ENCODE measurements around the gene ARHGAP23. TPM values are rescaled to one million over a fixed set of nuclear protein-coding genes. Genes with fewer than 3 reads are reported as not detected.

ARHGAP23 gene, protein sequence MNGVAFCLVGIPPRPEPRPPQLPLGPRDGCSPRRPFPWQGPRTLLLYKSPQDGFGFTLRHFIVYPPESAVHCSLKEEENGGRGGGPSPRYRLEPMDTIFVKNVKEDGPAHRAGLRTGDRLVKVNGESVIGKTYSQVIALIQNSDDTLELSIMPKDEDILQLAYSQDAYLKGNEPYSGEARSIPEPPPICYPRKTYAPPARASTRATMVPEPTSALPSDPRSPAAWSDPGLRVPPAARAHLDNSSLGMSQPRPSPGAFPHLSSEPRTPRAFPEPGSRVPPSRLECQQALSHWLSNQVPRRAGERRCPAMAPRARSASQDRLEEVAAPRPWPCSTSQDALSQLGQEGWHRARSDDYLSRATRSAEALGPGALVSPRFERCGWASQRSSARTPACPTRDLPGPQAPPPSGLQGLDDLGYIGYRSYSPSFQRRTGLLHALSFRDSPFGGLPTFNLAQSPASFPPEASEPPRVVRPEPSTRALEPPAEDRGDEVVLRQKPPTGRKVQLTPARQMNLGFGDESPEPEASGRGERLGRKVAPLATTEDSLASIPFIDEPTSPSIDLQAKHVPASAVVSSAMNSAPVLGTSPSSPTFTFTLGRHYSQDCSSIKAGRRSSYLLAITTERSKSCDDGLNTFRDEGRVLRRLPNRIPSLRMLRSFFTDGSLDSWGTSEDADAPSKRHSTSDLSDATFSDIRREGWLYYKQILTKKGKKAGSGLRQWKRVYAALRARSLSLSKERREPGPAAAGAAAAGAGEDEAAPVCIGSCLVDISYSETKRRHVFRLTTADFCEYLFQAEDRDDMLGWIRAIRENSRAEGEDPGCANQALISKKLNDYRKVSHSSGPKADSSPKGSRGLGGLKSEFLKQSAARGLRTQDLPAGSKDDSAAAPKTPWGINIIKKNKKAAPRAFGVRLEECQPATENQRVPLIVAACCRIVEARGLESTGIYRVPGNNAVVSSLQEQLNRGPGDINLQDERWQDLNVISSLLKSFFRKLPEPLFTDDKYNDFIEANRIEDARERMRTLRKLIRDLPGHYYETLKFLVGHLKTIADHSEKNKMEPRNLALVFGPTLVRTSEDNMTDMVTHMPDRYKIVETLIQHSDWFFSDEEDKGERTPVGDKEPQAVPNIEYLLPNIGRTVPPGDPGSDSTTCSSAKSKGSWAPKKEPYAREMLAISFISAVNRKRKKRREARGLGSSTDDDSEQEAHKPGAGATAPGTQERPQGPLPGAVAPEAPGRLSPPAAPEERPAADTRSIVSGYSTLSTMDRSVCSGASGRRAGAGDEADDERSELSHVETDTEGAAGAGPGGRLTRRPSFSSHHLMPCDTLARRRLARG (N-terminal part only)
- polyA plus RNA-seq (2013, experiment 1 of 2), result 32.5 TPM
- 31.7 TPM for polyA plus RNA-seq (2013, experiment 2 of 2)

DNA sequence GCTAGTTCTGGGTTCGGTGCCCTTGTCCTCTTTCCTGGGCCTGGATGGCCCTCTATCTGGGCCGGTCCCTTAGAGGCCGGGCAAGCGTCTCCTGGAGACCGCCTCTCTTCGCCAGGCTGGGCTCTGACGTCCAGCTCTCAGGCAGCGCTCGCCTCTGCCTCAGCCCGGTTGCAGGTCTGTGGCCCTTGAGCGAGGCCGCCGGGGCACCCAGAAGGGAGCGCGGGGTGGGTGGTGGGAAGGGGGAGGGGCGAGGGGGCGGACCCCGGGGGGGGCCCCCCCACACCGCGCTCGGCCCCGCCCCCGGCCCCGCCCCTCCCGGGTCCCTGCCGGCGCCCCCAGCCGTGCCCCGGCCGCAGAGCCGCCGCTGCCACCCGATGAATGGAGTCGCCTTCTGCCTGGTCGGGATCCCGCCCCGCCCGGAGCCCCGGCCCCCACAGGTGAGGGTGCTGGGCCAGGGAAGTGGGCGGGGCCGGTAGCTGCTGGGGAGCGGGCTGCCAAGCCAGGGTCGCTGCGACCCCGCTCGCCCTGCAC, at the start of gene ARHGAP23:
ARHGAP23 (plus strand) TSS at position 353 of the 531 bp plus-strand sequence; CDS start at position 375, 22 bp downstream.
- H3K4me2 ChIP-seq (ENCODE audit: low read length), result peak within 1 kb of the TSS; percentile 91
- no peak within 1 kb of the TSS for H4K5ac ChIP-seq (ENCODE audit: low read length)
- WGBS (ENCODE audit: extremely low coverage, insufficient coverage, low lambda C conversion rate), result no CpG with 5 or more reads among the region's 46 CpGs
- H3K18ac ChIP-seq (ENCODE audit: low read length), result peak within 1 kb of the TSS; percentile 15
- H2BK15ac ChIP-seq (replicated peaks; ENCODE audit: low read depth), result no peak within 1 kb of the TSS
- peak within 1 kb of the TSS; percentile 70 for H3K9ac ChIP-seq (ENCODE audit: low read length)
- H3K56ac ChIP-seq (ENCODE audit: low read length), result peak within 1 kb of the TSS; percentile 82
- H2BK120ac ChIP-seq (ENCODE audit: low read depth, low read length), result no peak within 1 kb of the TSS
- no peaks in the 10 kb centered on the region for H3K27me3 ChIP-seq (ENCODE audit: insufficient read depth, low read length, poor library complexity)
- H3K4me3 ChIP-seq (ENCODE audit: low read length), result peak within 1 kb of the TSS; percentile 52
- no peak within 1 kb of the TSS for H4K8ac ChIP-seq (ENCODE audit: low read depth, low read length)
- H2AK5ac ChIP-seq (ENCODE audit: low read length), result no peak within 1 kb of the TSS
- H3K4ac ChIP-seq (ENCODE audit: low read depth, low read length), result no peak within 1 kb of the TSS
- peak; percentile 51 for DNase-seq
- H2BK5ac ChIP-seq (ENCODE audit: low read length), result no peak within 1 kb of the TSS
- no peaks in the 10 kb centered on the region for H3K36me3 ChIP-seq (ENCODE audit: control insufficient read depth, insufficient read depth, low read length)
- H3K23ac ChIP-seq (ENCODE audit: low read length), result peak within 1 kb of the TSS; percentile 49
- H3K79me1 ChIP-seq (ENCODE audit: low read length), result no peaks in the 10 kb centered on the region
- H3K4me1 ChIP-seq (ENCODE audit: control insufficient read depth, low read depth, low read length), result no peaks in the 10 kb centered on the region
- peak within 1 kb of the TSS; percentile 18 for H3K27ac ChIP-seq (ENCODE audit: low read depth, low read length)
- no peaks in the 10 kb centered on the region for H3K79me2 ChIP-seq (ENCODE audit: control insufficient read depth, insufficient read depth, low read length)

DNA sequence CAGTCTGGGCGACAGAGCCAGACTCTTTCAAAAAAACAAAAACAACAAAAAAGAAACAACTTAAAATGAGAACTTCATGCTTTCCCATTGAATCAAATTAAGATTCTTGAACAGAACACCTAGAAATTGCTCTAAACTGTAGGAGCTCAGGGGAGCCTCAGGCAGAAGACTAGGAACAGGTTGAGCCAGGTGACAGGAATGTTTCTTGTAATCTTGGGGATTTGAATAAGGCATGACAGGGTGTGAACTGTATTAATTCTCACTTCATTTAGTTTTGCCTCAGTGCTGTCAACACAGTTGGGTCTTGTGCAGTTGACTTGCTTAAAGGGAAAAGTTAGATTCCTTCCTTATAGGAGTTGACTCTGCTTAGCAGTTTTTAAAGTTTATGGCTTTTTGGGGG, 48.8 kb upstream of the ARHGAP23 start:
- Histone ChIP-seq H3K4me3 (ENCODE audit: low read length) (no peak overlapping the region), H3K9ac (ENCODE audit: low read length) (no peak overlapping the region), H3K79me2 (ENCODE audit: control insufficient read depth, insufficient read depth, low read length) (no peaks in the 10 kb centered on the region), H3K79me1 (ENCODE audit: low read length) (no peaks in the 10 kb centered on the region), H3K27ac (ENCODE audit: low read depth, low read length) (no peak overlapping the region), H2BK120ac (ENCODE audit: low read depth, low read length) (no peak overlapping the region), H3K36me3 (ENCODE audit: control insufficient read depth, insufficient read depth, low read length) (peaks cover 2% of the 10 kb centered on the region), H4K8ac (ENCODE audit: low read depth, low read length) (no peak overlapping the region), H2BK5ac (ENCODE audit: low read length) (no peak overlapping the region), H2AK5ac (ENCODE audit: low read length) (no peak overlapping the region), H3K27me3 (ENCODE audit: insufficient read depth, low read length, poor library complexity) (no peaks in the 10 kb centered on the region), H3K4ac (ENCODE audit: low read depth, low read length) (no peak overlapping the region), H3K56ac (ENCODE audit: low read length) (no peak overlapping the region), H2BK15ac (replicated peaks; ENCODE audit: low read depth) (no peak overlapping the region), H3K23ac (ENCODE audit: low read length) (no peak overlapping the region), H3K4me1 (ENCODE audit: control insufficient read depth, low read depth, low read length) (no peaks in the 10 kb centered on the region), H4K5ac (ENCODE audit: low read length) (no peak overlapping the region), H3K18ac (ENCODE audit: low read length) (no peak overlapping the region), H3K4me2 (ENCODE audit: low read length) (no peak overlapping the region)
- WGBS (ENCODE audit: extremely low coverage, insufficient coverage, low lambda C conversion rate), result no CpG with 5 or more reads among the region's 1 CpG
- no peak for DNase-seq

DNA sequence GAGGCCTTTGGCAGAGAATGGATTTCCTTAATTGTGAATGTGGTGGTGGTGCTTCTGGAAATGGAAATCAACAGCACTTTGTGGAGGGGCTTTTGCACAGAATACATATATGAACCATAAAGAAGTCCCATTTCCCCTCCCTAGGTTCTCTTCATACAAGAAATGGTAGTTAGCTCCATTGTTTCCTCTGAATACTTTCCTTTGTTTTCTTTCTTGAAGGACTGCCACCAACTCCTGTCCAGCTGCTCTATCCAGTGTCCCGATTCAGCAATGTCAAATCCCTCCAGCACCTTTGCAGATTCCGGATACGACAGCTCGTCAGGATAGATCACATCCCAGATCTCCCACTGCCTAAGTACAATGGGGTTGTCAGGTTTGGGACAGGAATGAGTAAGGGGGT, 33.2 kb upstream of the ARHGAP23 start:
- Histone ChIP-seq H3K4me1 (ENCODE audit: control insufficient read depth, low read depth, low read length) (no peaks in the 10 kb centered on the region), H3K56ac (ENCODE audit: low read length) (no peak overlapping the region), H3K4me3 (ENCODE audit: low read length) (no peak overlapping the region), H3K18ac (ENCODE audit: low read length) (no peak overlapping the region), H3K9ac (ENCODE audit: low read length) (no peak overlapping the region), H3K27ac (ENCODE audit: low read depth, low read length) (no peak overlapping the region), H3K79me1 (ENCODE audit: low read length) (no peaks in the 10 kb centered on the region), H2BK120ac (ENCODE audit: low read depth, low read length) (no peak overlapping the region), H2AK5ac (ENCODE audit: low read length) (no peak overlapping the region), H2BK15ac (replicated peaks; ENCODE audit: low read depth) (no peak overlapping the region), H3K36me3 (ENCODE audit: control insufficient read depth, insufficient read depth, low read length) (peaks cover 6% of the 10 kb centered on the region), H3K4me2 (ENCODE audit: low read length) (no peak overlapping the region), H4K5ac (ENCODE audit: low read length) (no peak overlapping the region), H3K23ac (ENCODE audit: low read length) (no peak overlapping the region), H3K4ac (ENCODE audit: low read depth, low read length) (no peak overlapping the region), H4K8ac (ENCODE audit: low read depth, low read length) (no peak overlapping the region), H3K79me2 (ENCODE audit: control insufficient read depth, insufficient read depth, low read length) (no peaks in the 10 kb centered on the region), H3K27me3 (ENCODE audit: insufficient read depth, low read length, poor library complexity) (no peaks in the 10 kb centered on the region), H2BK5ac (ENCODE audit: low read length) (no peak overlapping the region)
- WGBS (ENCODE audit: extremely low coverage, insufficient coverage, low lambda C conversion rate), result no CpG with 5 or more reads among the region's 4 CpGs
- DNase-seq, result no peak

DNA sequence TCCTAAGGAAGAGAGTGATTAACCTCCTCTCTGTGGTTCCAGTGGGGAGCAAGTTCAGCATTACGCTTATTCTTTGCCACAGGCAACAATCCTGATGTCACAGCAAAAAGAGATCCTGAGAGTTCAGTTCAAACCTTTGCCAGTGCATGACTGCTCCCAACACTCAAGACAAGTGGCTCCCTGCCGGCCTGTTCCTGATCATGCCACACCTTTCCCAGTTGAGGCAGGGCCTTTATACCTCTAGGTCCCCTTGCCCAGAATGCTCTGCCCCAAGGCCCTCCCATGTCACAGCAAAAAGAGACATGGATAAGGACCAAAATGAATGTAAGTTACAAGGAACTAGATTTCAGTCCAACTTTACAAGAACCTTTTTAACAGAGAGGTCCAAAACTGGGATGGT, 31.0 kb upstream of the ARHGAP23 start:
- H3K4me3 ChIP-seq (ENCODE audit: low read length), result no peak overlapping the region
- no peak overlapping the region for H2BK120ac ChIP-seq (ENCODE audit: low read depth, low read length)
- no peak overlapping the region for H3K9ac ChIP-seq (ENCODE audit: low read length)
- no CpG with 5 or more reads among the region's 2 CpGs for WGBS (ENCODE audit: extremely low coverage, insufficient coverage, low lambda C conversion rate)
- no peak overlapping the region for H4K5ac ChIP-seq (ENCODE audit: low read length)
- no peaks in the 10 kb centered on the region for H3K79me2 ChIP-seq (ENCODE audit: control insufficient read depth, insufficient read depth, low read length)
- no peak overlapping the region for H2BK15ac ChIP-seq (replicated peaks; ENCODE audit: low read depth)
- H3K79me1 ChIP-seq (ENCODE audit: low read length), result no peaks in the 10 kb centered on the region
- H2AK5ac ChIP-seq (ENCODE audit: low read length), result no peak overlapping the region
- H3K23ac ChIP-seq (ENCODE audit: low read length), result no peak overlapping the region
- H4K8ac ChIP-seq (ENCODE audit: low read depth, low read length), result no peak overlapping the region
- no peak overlapping the region for H3K56ac ChIP-seq (ENCODE audit: low read length)
- H3K27me3 ChIP-seq (ENCODE audit: insufficient read depth, low read length, poor library complexity), result no peaks in the 10 kb centered on the region
- peaks cover 6% of the 10 kb centered on the region for H3K36me3 ChIP-seq (ENCODE audit: control insufficient read depth, insufficient read depth, low read length)
- no peaks in the 10 kb centered on the region for H3K4me1 ChIP-seq (ENCODE audit: control insufficient read depth, low read depth, low read length)
- no peak overlapping the region for H3K18ac ChIP-seq (ENCODE audit: low read length)
- no peak overlapping the region for H3K4ac ChIP-seq (ENCODE audit: low read depth, low read length)
- no peak overlapping the region for H2BK5ac ChIP-seq (ENCODE audit: low read length)
- no peak overlapping the region for H3K4me2 ChIP-seq (ENCODE audit: low read length)
- no peak for DNase-seq
- no peak overlapping the region for H3K27ac ChIP-seq (ENCODE audit: low read depth, low read length)

DNA sequence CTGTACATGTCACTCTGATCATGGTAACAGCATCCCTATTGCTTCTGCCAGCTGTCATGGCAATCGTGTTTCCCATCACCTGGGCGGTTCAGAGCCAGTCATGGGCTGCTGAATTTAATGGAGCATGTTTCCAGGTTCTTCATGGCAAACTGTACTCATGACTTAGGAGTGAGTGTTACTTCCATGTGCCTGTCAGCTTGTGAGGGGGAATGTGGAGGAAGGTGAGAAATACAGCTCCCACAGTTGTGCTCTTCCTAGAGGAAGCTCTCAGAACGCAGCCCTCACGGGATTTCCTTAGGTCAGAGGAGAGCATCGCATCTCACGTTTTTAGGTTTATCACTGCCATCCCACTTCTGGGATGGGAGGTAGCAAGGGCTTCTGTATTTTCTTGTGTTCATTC, 28.0 kb upstream of the ARHGAP23 start:
- H3K56ac ChIP-seq (ENCODE audit: low read length), result no peak overlapping the region
- H3K18ac ChIP-seq (ENCODE audit: low read length), result no peak overlapping the region
- H3K4me2 ChIP-seq (ENCODE audit: low read length), result no peak overlapping the region
- H3K23ac ChIP-seq (ENCODE audit: low read length), result no peak overlapping the region
- no peaks in the 10 kb centered on the region for H3K27me3 ChIP-seq (ENCODE audit: insufficient read depth, low read length, poor library complexity)
- H2BK5ac ChIP-seq (ENCODE audit: low read length), result no peak overlapping the region
- no peaks in the 10 kb centered on the region for H3K79me1 ChIP-seq (ENCODE audit: low read length)
- no peak for DNase-seq
- no CpG with 5 or more reads among the region's 6 CpGs for WGBS (ENCODE audit: extremely low coverage, insufficient coverage, low lambda C conversion rate)
- H2BK120ac ChIP-seq (ENCODE audit: low read depth, low read length), result no peak overlapping the region
- H3K4me1 ChIP-seq (ENCODE audit: control insufficient read depth, low read depth, low read length), result no peaks in the 10 kb centered on the region
- peaks cover 6% of the 10 kb centered on the region for H3K36me3 ChIP-seq (ENCODE audit: control insufficient read depth, insufficient read depth, low read length)
- no peak overlapping the region for H3K9ac ChIP-seq (ENCODE audit: low read length)
- no peak overlapping the region for H4K5ac ChIP-seq (ENCODE audit: low read length)
- no peaks in the 10 kb centered on the region for H3K79me2 ChIP-seq (ENCODE audit: control insufficient read depth, insufficient read depth, low read length)
- no peak overlapping the region for H3K27ac ChIP-seq (ENCODE audit: low read depth, low read length)
- no peak overlapping the region for H2BK15ac ChIP-seq (replicated peaks; ENCODE audit: low read depth)
- H4K8ac ChIP-seq (ENCODE audit: low read depth, low read length), result no peak overlapping the region
- no peak overlapping the region for H2AK5ac ChIP-seq (ENCODE audit: low read length)
- H3K4me3 ChIP-seq (ENCODE audit: low read length), result no peak overlapping the region
- no peak overlapping the region for H3K4ac ChIP-seq (ENCODE audit: low read depth, low read length)
